ENCODE results near the gene CTTNBP2NL. TPM values are rescaled to one million over a fixed set of nuclear protein-coding genes. Genes with fewer than 3 reads are reported as not detected.

The CTTNBP2NL gene
- total RNA-seq: 1 to 10 TPM; 2.8 to 7.0 TPM

- Mint-ChIP-seq H3K4me3 (peak within 1 kb of the TSS; percentile 77), H3K27me3 (peaks cover 13% of the 10 kb centered on the region), H3K27ac (peak within 1 kb of the TSS; percentile 68), H3K36me3 (no peaks in the 10 kb centered on the region), H3K9me3 (ENCODE audit: low read depth) (no peaks in the 10 kb centered on the region), H3K4me1 (peaks cover 40% of the 10 kb centered on the region)
- peak; percentile 98 for ATAC-seq
- peak; percentile 88 for DNase-seq
- CTCF ChIA-PET: interaction anchor here (0.9 to 1.8 kb wide), 6 partner anchors 13 to 312 kb away, joined by 3 to 5 read pairs (median 4); no protein-coding TSS in a partner anchor
Measured at GRCh38 chr1:112395821-112396652, at the start of gene CTTNBP2NL. TSS of gene CTTNBP2NL (plus strand) at chr1:112396214. CDS start at chr1:112416166, 19,952 bp downstream.

GRCh38 chr1:112346801-112347350 lies 49.1 kb upstream of the CTTNBP2NL start:
- peaks cover 8% of the 10 kb centered on the region for H3K27me3 Mint-ChIP-seq
- no peak overlapping the region for H3K27ac Mint-ChIP-seq
- DNase-seq: no peak
- H3K4me1 Mint-ChIP-seq: peaks cover 16% of the 10 kb centered on the region
- CTCF ChIA-PET: no interaction called here
- peaks cover 2% of the 10 kb centered on the region for H3K36me3 Mint-ChIP-seq
- no peak for ATAC-seq
- H3K4me3 Mint-ChIP-seq: no peak overlapping the region
- peaks cover 3% of the 10 kb centered on the region for H3K9me3 Mint-ChIP-seq (ENCODE audit: low read depth)

GRCh38 chr1:112356765-112357164 lies 39.2 kb upstream of the CTTNBP2NL start:
- H3K4me3 Mint-ChIP-seq: no peak overlapping the region
- H3K36me3 Mint-ChIP-seq: no peaks in the 10 kb centered on the region
- DNase-seq (no peak), ATAC-seq (no peak)
- CTCF ChIA-PET: interaction anchor here (1.2 to 3.6 kb wide), 3 partner anchors 11 to 145 kb away, joined by 3 to 20 read pairs (median 6); no protein-coding TSS in a partner anchor
- H3K27ac Mint-ChIP-seq: no peak overlapping the region
- H3K4me1 Mint-ChIP-seq: no peaks in the 10 kb centered on the region
- H3K27me3 Mint-ChIP-seq: peaks cover 43% of the 10 kb centered on the region
- H3K9me3 Mint-ChIP-seq (ENCODE audit: low read depth): no peaks in the 10 kb centered on the region

- DNase-seq (no peak), ATAC-seq (no peak)
- H3K4me3 Mint-ChIP-seq: no peak overlapping the region
- H3K36me3 Mint-ChIP-seq: no peaks in the 10 kb centered on the region
- no peak overlapping the region for H3K27ac Mint-ChIP-seq
- CTCF ChIA-PET: interaction anchor here (1.0 to 3.6 kb wide), 4 partner anchors 10 to 144 kb away, joined by 3 to 20 read pairs (median 6); no protein-coding TSS in a partner anchor
- H3K4me1 Mint-ChIP-seq: no peaks in the 10 kb centered on the region
- H3K9me3 Mint-ChIP-seq (ENCODE audit: low read depth): no peaks in the 10 kb centered on the region
- H3K27me3 Mint-ChIP-seq: peaks cover 48% of the 10 kb centered on the region
Measured at GRCh38 chr1:112357467-112357866, 38.5 kb upstream of the CTTNBP2NL start.

- DNase-seq (no peak), ATAC-seq (no peak)
- Mint-ChIP-seq H3K9me3 (ENCODE audit: low read depth) (no peaks in the 10 kb centered on the region), H3K27ac (no peak overlapping the region), H3K4me1 (no peaks in the 10 kb centered on the region), H3K27me3 (peaks cover 52% of the 10 kb centered on the region), H3K36me3 (no peaks in the 10 kb centered on the region), H3K4me3 (no peak overlapping the region)
- CTCF ChIA-PET: interaction anchor here (0.8 to 3.6 kb wide), 9 partner anchors 10 to 357 kb away, joined by 3 to 20 read pairs (median 4); partner anchors contain the start of gene PPM1J
Measured at GRCh38 chr1:112358061-112358770, 37.8 kb upstream of the CTTNBP2NL start.

- H3K27me3 Mint-ChIP-seq: peaks cover 50% of the 10 kb centered on the region
- H3K36me3 Mint-ChIP-seq: no peaks in the 10 kb centered on the region
- H3K4me1 Mint-ChIP-seq: no peaks in the 10 kb centered on the region
- no peaks in the 10 kb centered on the region for H3K9me3 Mint-ChIP-seq (ENCODE audit: low read depth)
- H3K4me3 Mint-ChIP-seq: no peak overlapping the region
- DNase-seq: peak; percentile 51
- CTCF ChIA-PET: interaction anchor here (0.8 to 3.6 kb wide), 9 partner anchors 9 to 357 kb away, joined by 3 to 20 read pairs (median 4); partner anchors contain the start of gene PPM1J
- no peak overlapping the region for H3K27ac Mint-ChIP-seq
- ATAC-seq: peak; percentile 68
Measured at GRCh38 chr1:112358798-112359408, 37.1 kb upstream of the CTTNBP2NL start.

GRCh38 chr1:112359961-112360767 lies 35.9 kb upstream of the CTTNBP2NL start:
- CTCF ChIA-PET: interaction anchor here (1.2 to 3.6 kb wide), 3 partner anchors 8 to 13 kb away, joined by 3 to 20 read pairs (median 7); no protein-coding TSS in a partner anchor
- no peaks in the 10 kb centered on the region for H3K9me3 Mint-ChIP-seq (ENCODE audit: low read depth)
- no peak for ATAC-seq
- H3K27me3 Mint-ChIP-seq: peaks cover 51% of the 10 kb centered on the region
- H3K36me3 Mint-ChIP-seq: no peaks in the 10 kb centered on the region
- no peak for DNase-seq
- no peak overlapping the region for H3K4me3 Mint-ChIP-seq
- no peak overlapping the region for H3K27ac Mint-ChIP-seq
- H3K4me1 Mint-ChIP-seq: no peaks in the 10 kb centered on the region

GRCh38 chr1:112363636-112364035 lies 32.4 kb upstream of the CTTNBP2NL start:
- H3K4me3 Mint-ChIP-seq: no peak overlapping the region
- no peaks in the 10 kb centered on the region for H3K9me3 Mint-ChIP-seq (ENCODE audit: low read depth)
- ATAC-seq: no peak
- CTCF ChIA-PET: no interaction called here
- H3K27ac Mint-ChIP-seq: no peak overlapping the region
- H3K27me3 Mint-ChIP-seq: peaks cover 55% of the 10 kb centered on the region
- no peaks in the 10 kb centered on the region for H3K36me3 Mint-ChIP-seq
- no peak for DNase-seq
- H3K4me1 Mint-ChIP-seq: no peaks in the 10 kb centered on the region

GRCh38 chr1:112368198-112368597 lies 27.8 kb upstream of the CTTNBP2NL start:
- CTCF ChIA-PET: interaction anchor here (0.8 to 3.6 kb wide), 2 partner anchors 10 to 69 kb away, joined by 3 to 20 read pairs; no protein-coding TSS in a partner anchor
- ATAC-seq (no peak), DNase-seq (no peak)
- H3K36me3 Mint-ChIP-seq: no peaks in the 10 kb centered on the region
- H3K27ac Mint-ChIP-seq: no peak overlapping the region
- H3K27me3 Mint-ChIP-seq: peaks cover 53% of the 10 kb centered on the region
- peaks cover 4% of the 10 kb centered on the region for H3K4me1 Mint-ChIP-seq
- no peak overlapping the region for H3K4me3 Mint-ChIP-seq
- H3K9me3 Mint-ChIP-seq (ENCODE audit: low read depth): no peaks in the 10 kb centered on the region

GRCh38 chr1:112369392-112370285 lies 26.4 kb upstream of the CTTNBP2NL start:
- Mint-ChIP-seq H3K4me3 (no peak overlapping the region), H3K27me3 (peaks cover 56% of the 10 kb centered on the region), H3K9me3 (ENCODE audit: low read depth) (no peaks in the 10 kb centered on the region), H3K36me3 (no peaks in the 10 kb centered on the region), H3K27ac (no peak overlapping the region), H3K4me1 (peaks cover 4% of the 10 kb centered on the region)
- CTCF ChIA-PET: interaction anchor here (0.6 to 3.6 kb wide), 18 partner anchors 8 to 669 kb away, joined by 3 to 20 read pairs (median 4); partner anchors contain the start of gene PPM1J
- ATAC-seq (peak; percentile 99), DNase-seq (peak; percentile 86)

- CTCF ChIA-PET: interaction anchor here (1.3 to 2.6 kb wide), 5 partner anchors 11 to 344 kb away, joined by 3 to 10 read pairs (median 4); partner anchors contain the start of gene PPM1J
- peaks cover 63% of the 10 kb centered on the region for H3K27me3 Mint-ChIP-seq
- no peaks in the 10 kb centered on the region for H3K9me3 Mint-ChIP-seq (ENCODE audit: low read depth)
- no peak overlapping the region for H3K4me3 Mint-ChIP-seq
- H3K27ac Mint-ChIP-seq: no peak overlapping the region
- H3K4me1 Mint-ChIP-seq: peaks cover 4% of the 10 kb centered on the region
- DNase-seq (no peak), ATAC-seq (no peak)
- no peaks in the 10 kb centered on the region for H3K36me3 Mint-ChIP-seq
Measured at GRCh38 chr1:112370996-112371395, 25.0 kb upstream of the CTTNBP2NL start.
